Body of pancreas (tissue), 4 donors: Measurements from ENCODE around the gene DACH2. TPM values are rescaled to one million over a fixed set of nuclear protein-coding genes. Genes with fewer than 3 reads are reported as not detected.

Experiments
- ATAC-seq: fragments of 150-250 bp; one replicate; pipeline ENCODE4 v1.9.1; 2016
- DNase-seq, 4 donors: peaks; one replicate each; pipeline ENCODE4 v3.0.0-alpha.2; 2019
- H3K27ac ChIP-seq, 4 donors: fragments of 200-600 bp; sonication (generic); 1 replicate in 3 of 4; 2 replicates in 1 of 4; pipeline versions ENCODE4 v1.5.1 to v1.6.1; 2016 to 2019; ENCODE audit warnings: mild to moderate bottlenecking in 1 of 4, mixed read lengths in 1 of 4, moderate library complexity in 1 of 4
- H3K27me3 ChIP-seq, 2 donors: fragments of 200-600 bp; sonication (generic); one replicate each; pipeline ENCODE4 v1.6.0; 2016; ENCODE audit warnings: mild to moderate bottlenecking in 1 of 2
- H3K36me3 ChIP-seq, 2 donors: fragments of 200-600 bp; sonication (generic); replicated peaks in 1 of 2; 2 replicates each; pipeline ENCODE4 v1.5.1; 2016; ENCODE audit warnings: low read depth in 2 of 2; ENCODE audit not compliant: insufficient read depth in 1 of 2
- H3K4me1 ChIP-seq: fragments of 200-600 bp; sonication (generic); one replicate; pipeline ENCODE4 v1.6.0; 2016
- H3K4me3 ChIP-seq, 2 donors: fragments of 200-600 bp; sonication (generic); 1 replicate in 1 of 2; 2 replicates in 1 of 2; pipeline ENCODE4 v1.5.1; 2016 to 2019
- H3K9me3 ChIP-seq, 3 donors: fragments of 200-600 bp; sonication (generic); 1 replicate in 2 of 3; 2 replicates in 1 of 3; pipeline ENCODE4 v1.5.1; 2016
- CTCF ChIP-seq, 7 experiments: fragments of 450-650 bp in 4 of 7; fragments of 200-600 bp in 3 of 7; sonication (generic) in 3 of 7; IDR thresholded peaks; one replicate each; pipeline ENCODE4 v1.5.1; 2016 to 2019; ENCODE audit warnings: antibody characterized with exemption in 7 of 7
- POLR2A ChIP-seq, 3 donors: fragments of 450-650 bp; IDR thresholded peaks; one replicate each; pipeline ENCODE4 v1.6.1; 2016; ENCODE audit warnings: antibody characterized with exemption in 3 of 3, mild to moderate bottlenecking in 2 of 3
- WGBS, 2 donors: methylation state at CpG; one replicate each; pipeline ENCODE4 v1.1.5; 2017; 5-methylcytosine and 5-hydroxymethylcytosine counted together
- intact Hi-C: fragments of 100-400 bp; cut with DNase I; formaldehyde crosslinking; loops from one replicate; pipeline ENCODE4 v1.15.1; 2023
- total RNA-seq, 2 donors: library from RNA; depleted of rRNA; stranded (reverse); fragments of >200 nt; gene quantifications; one replicate each; pipeline ENCODE4 v1.1.0, GENCODE V29; 2016

The DACH2 gene
- total RNA-seq, 2 donors from 2014 or later: 0.26 TPM; not detected in 1

- intact Hi-C loops: no loop called here
- no peak overlapping the region for H3K4me3 ChIP-seq
Measured at GRCh38 chrX:86369847-86370630, 221.8 kb downstream of the DACH2 start.

GRCh38 chrX:86370927-86371326 is 222.7 kb downstream of the DACH2 start:
- Histone ChIP-seq H3K27me3 (no peaks in the 10 kb centered on the region), H3K27ac (no peak overlapping the region), H3K4me3 (no peak overlapping the region), H3K9me3 (no peaks in the 10 kb centered on the region), H3K4me1 (no peaks in the 10 kb centered on the region), H3K36me3 (no peaks in the 10 kb centered on the region)
- TF ChIP-seq CTCF (IDR thresholded peaks at IDR 0.05) (no peak), POLR2A (IDR thresholded peaks at IDR 0.05) (no peak)
- DNase-seq (no peak), ATAC-seq (no peak)
- WGBS, 2 donors: 33 to 42% methylated on average over 1 of the region's 1 CpG
- intact Hi-C loops: no loop called here

More at GRCh38 chrX:86369847-86370630, 221.8 kb downstream of the DACH2 start:
- Histone ChIP-seq H3K27me3 (no peaks in the 10 kb centered on the region), H3K27ac (no peak overlapping the region), H3K9me3 (no peaks in the 10 kb centered on the region), H3K4me1 (no peaks in the 10 kb centered on the region), H3K36me3 (no peaks in the 10 kb centered on the region)
- DNase-seq (no peak), ATAC-seq (no peak)
- no peak for TF ChIP-seq POLR2A (IDR thresholded peaks at IDR 0.05)
- TF ChIP-seq CTCF (IDR thresholded peaks at IDR 0.05): no peak
- WGBS, 2 donors: 8 to 13% methylated on average over 3 of the region's 3 CpGs

GRCh38 chrX:86379209-86379608 is 231.0 kb downstream of the DACH2 start:
- no peaks in the 10 kb centered on the region for H3K4me1 ChIP-seq
- H3K27ac ChIP-seq: no peak overlapping the region
- no peaks in the 10 kb centered on the region for H3K36me3 ChIP-seq
- TF ChIP-seq CTCF (IDR thresholded peaks at IDR 0.05) (no peak), POLR2A (IDR thresholded peaks at IDR 0.05) (no peak)
- H3K9me3 ChIP-seq: no peaks in the 10 kb centered on the region
- H3K27me3 ChIP-seq: no peaks in the 10 kb centered on the region
- no peak for DNase-seq
- intact Hi-C loops: no loop called here
- no peak for ATAC-seq
- H3K4me3 ChIP-seq: no peak overlapping the region

- ATAC-seq (no peak), DNase-seq (no peak)
- no peak overlapping the region for H3K27ac ChIP-seq
- intact Hi-C loops: no loop called here
- no peak overlapping the region for H3K4me3 ChIP-seq
- no peaks in the 10 kb centered on the region for H3K4me1 ChIP-seq
- H3K36me3 ChIP-seq: no peaks in the 10 kb centered on the region
- no peak for TF ChIP-seq POLR2A (IDR thresholded peaks at IDR 0.05)
- no peak for TF ChIP-seq CTCF (IDR thresholded peaks at IDR 0.05)
- no peaks in the 10 kb centered on the region for H3K27me3 ChIP-seq
- WGBS, 2 donors: 27 to 29% methylated on average over 3 of the region's 3 CpGs
- H3K9me3 ChIP-seq: no peaks in the 10 kb centered on the region
Measured at GRCh38 chrX:86383681-86384540, 235.7 kb downstream of the DACH2 start.
